ENCODE measurements around the gene UGT1A8.
"Not testable (repeated sequence)": the region's sequence is repeated elsewhere in the genome, so short reads cannot be mapped to it uniquely, and the experiment has no call there.

The UGT1A8 gene

DNA sequence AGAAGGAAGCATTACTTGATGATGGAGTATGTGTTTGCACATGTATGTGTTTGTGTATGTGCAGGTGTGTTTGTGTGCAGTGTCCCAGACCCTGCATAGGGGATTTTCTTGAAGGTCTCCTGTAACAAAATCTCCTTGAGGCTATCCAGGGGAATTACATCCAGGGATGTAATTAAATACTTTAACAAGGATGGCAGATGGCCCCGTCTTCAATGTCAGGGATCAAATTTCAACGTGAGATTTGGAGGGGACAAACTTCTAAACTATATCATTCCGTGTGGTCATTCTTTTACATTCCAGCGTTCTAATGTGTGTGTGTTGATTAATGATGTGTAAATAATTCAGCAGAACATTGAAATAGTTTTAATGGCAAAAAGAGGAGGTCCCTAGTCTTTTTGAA lies 57.6 kb downstream of the UGT1A8 start:
- in situ Hi-C loops (cut with HindIII; ENCODE audit: low pct_ligation_motif_present, low pct_unique_long_range_greater_than_20kb, low sequenced_read_pairs), result no loop called here
- no peak for DNase-seq

DNA sequence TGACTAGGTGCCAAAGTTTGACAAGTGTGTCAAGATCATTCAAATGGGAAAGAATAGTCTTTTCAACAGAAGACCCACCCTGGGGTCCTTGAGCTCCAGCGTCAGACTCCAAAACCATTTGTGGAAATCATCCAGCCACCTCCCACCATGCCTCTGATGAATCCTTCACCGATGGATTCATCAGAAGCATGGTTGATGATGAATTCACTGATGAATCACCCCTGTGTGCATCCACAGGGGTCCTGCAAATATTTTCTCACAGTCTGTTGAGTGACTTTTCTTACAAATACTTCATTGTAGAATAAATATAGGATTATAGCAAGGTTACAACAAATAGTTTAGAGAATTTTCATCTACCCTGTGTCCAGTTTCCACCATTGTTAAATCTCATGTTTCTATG lies 58.6 kb downstream of the UGT1A8 start:
- in situ Hi-C loops (cut with HindIII; ENCODE audit: low pct_ligation_motif_present, low pct_unique_long_range_greater_than_20kb, low sequenced_read_pairs), result no loop called here
- DNase-seq, result no peak

- in situ Hi-C loops (cut with HindIII; ENCODE audit: low pct_ligation_motif_present, low pct_unique_long_range_greater_than_20kb, low sequenced_read_pairs), result no loop called here
- no peak for DNase-seq
These were observed 61.8 kb downstream of the UGT1A8 start for GRCh38 chr2:233679196-233679595.

DNA sequence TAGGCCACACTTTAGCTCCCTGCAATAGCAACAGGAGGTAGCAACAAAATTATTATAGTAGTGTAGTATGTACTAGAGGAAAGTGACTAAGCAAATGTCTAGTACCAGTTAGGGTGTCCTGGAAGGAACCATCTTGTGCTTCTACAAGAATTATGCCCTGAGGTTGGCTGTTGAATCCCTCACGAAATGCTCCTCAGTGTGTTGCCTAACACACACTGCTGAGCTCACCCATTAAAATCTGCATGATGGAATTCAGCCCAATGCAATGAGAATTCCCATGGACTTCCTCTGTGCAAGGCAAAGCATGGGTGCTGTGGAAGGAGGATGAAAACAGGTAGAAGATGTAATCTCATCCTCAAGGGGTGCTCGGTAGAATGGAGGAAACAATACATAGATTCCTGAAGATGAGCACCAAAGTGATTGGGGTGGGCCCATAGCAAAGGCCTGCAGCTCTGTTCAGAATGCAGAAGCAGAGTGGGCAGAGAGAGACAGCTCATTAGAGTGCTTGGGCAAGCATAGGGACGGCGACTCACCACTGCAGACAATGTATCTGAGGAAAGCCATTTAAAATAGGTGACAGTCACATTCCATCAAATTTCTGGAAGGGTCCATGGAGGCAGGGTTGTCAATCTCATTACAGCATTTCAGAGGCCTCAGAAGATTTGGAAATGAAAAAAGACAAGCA lies 63.1 kb downstream of the UGT1A8 start:
- DNase-seq, result no peak
- in situ Hi-C loops (cut with HindIII; ENCODE audit: low pct_ligation_motif_present, low pct_unique_long_range_greater_than_20kb, low sequenced_read_pairs), result no loop called here

DNA sequence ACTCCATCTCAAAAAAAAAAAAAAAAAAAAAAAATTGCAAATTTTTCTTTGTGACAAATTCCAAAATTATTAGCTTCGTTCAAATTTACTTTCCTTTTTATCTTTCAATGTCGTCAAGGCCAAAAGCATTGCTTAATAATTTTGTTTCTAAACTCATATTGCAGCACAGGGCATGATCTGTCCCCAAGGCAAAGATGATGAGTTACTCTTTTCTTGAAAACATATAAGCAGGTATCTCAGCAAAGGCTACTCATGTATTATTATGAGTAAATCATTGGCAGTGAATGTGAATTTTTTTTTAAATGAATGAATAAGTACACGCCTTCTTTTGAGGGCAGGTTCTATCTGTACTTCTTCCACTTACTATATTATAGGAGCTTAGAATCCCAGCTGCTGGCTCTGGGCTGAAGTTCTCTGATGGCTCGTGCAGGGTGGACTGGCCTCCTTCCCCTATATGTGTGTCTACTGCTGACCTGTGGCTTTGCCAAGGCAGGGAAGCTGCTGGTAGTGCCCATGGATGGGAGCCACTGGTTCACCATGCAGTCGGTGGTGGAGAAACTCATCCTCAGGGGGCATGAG lies 64.2 kb downstream of the UGT1A8 start, which contains the start of gene UGT1A7:
TSS of gene UGT1A7 (plus strand) at position 381 of the 579 bp plus-strand sequence. CDS start at position 418, 37 bp downstream.
- in situ Hi-C loops (cut with HindIII; ENCODE audit: low pct_ligation_motif_present, low pct_unique_long_range_greater_than_20kb, low sequenced_read_pairs), result no loop called here
- DNase-seq, result no peak

GRCh38 chr2:233684640-233685039 lies 67.2 kb downstream of the UGT1A8 start:
- DNase-seq, result no peak
- in situ Hi-C loops (cut with HindIII; ENCODE audit: low pct_ligation_motif_present, low pct_unique_long_range_greater_than_20kb, low sequenced_read_pairs), result no loop called here

- in situ Hi-C loops (cut with HindIII; ENCODE audit: low pct_ligation_motif_present, low pct_unique_long_range_greater_than_20kb, low sequenced_read_pairs), result no loop called here
- no peak for DNase-seq
These were observed 69.5 kb downstream of the UGT1A8 start for GRCh38 chr2:233686928-233687327.

DNA sequence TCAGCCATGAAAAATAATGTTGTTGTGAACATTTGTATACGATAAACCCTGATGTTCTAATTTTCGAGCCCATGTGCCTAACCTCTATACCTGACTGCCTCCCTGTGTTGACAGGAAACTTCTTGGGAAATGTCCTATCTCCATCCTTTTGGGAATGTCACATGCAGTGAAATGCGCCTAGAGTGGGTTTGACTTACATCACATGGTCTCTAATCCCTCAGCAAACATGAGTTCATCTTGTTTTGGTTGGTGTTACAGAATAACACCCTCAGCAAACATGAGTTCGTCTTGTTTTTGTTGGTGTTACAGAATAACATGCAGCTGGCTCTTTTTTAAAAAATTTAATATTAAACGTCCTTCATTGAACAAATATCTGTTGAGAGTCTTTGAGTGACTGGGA lies 70.9 kb downstream of the UGT1A8 start:
- DNase-seq, result no peak
- in situ Hi-C loops (cut with HindIII; ENCODE audit: low pct_ligation_motif_present, low pct_unique_long_range_greater_than_20kb, low sequenced_read_pairs), result no loop called here

GRCh38 chr2:233689031-233689430 lies 71.6 kb downstream of the UGT1A8 start:
- in situ Hi-C loops (cut with HindIII; ENCODE audit: low pct_ligation_motif_present, low pct_unique_long_range_greater_than_20kb, low sequenced_read_pairs), result no loop called here
- DNase-seq, result no peak

GRCh38 chr2:233689501-233689900 lies 72.1 kb downstream of the UGT1A8 start:
- in situ Hi-C loops (cut with HindIII; ENCODE audit: low pct_ligation_motif_present, low pct_unique_long_range_greater_than_20kb, low sequenced_read_pairs), result no loop called here
- no peak for DNase-seq

- in situ Hi-C loops (cut with HindIII; ENCODE audit: low pct_ligation_motif_present, low pct_unique_long_range_greater_than_20kb, low sequenced_read_pairs), result no loop called here
- no peak for DNase-seq
These were observed 73.0 kb downstream of the UGT1A8 start for GRCh38 chr2:233690444-233690843.

GRCh38 chr2:233691443-233692433 lies 74.3 kb downstream of the UGT1A8 start:
- DNase-seq, result no peak
- in situ Hi-C loops (cut with HindIII; ENCODE audit: low pct_ligation_motif_present, low pct_unique_long_range_greater_than_20kb, low sequenced_read_pairs), result no loop called here

DNA sequence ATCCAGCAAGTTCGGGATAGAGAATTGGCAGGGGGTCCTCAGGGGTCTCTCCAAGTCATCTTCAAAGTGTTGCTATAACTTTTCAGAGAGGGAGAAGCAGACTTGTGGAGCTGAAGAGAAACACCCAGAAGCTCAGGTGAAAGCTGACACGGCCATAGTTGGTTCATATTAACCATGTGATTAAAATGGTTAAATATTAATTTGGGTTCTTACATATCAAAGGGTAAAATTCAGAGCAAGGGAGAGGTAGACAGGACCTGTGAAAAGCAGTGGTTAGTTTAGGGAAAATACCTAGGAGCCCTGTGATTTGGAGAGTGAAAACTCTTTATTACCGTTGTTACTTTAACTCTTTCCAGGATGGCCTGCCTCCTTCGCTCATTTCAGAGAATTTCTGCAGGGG lies 75.2 kb downstream of the UGT1A8 start, which contains the start of gene UGT1A6:
TSS of gene UGT1A6 (plus strand) at position 243 of the 400 bp plus-strand sequence. CDS start at position 358, 115 bp downstream.
- no peak for DNase-seq
- in situ Hi-C loops (cut with HindIII; ENCODE audit: low pct_ligation_motif_present, low pct_unique_long_range_greater_than_20kb, low sequenced_read_pairs), result no loop called here

DNA sequence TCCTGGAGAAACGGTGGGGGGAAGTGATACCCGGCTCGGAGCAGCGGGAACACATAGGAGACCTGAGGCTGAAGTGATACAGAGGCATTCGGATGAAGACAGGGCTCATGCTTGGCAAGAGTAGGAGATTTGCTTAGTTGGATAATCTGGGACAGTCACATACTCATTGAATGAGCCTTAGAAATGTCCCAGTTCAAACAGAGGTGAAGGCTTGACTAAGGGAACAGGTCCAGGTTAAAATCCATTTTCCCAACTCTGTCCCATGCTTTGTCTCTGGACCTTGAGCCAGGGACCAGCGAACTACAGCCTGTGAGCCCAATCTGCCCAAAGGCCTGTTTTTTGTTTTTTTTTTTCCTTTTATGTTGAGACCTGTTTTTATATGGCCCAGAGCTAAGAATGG lies 76.5 kb downstream of the UGT1A8 start:
- in situ Hi-C loops (cut with HindIII; ENCODE audit: low pct_ligation_motif_present, low pct_unique_long_range_greater_than_20kb, low sequenced_read_pairs), result no loop called here
- no peak for DNase-seq

- in situ Hi-C loops (cut with HindIII; ENCODE audit: low pct_ligation_motif_present, low pct_unique_long_range_greater_than_20kb, low sequenced_read_pairs), result no loop called here
- no peak for DNase-seq
These were observed 81.3 kb downstream of the UGT1A8 start for GRCh38 chr2:233698740-233699139.

GRCh38 chr2:233699424-233700027 lies 82.1 kb downstream of the UGT1A8 start:
- peak; percentile 9 for DNase-seq
- in situ Hi-C loops (cut with HindIII; ENCODE audit: low pct_ligation_motif_present, low pct_unique_long_range_greater_than_20kb, low sequenced_read_pairs), result no loop called here

DNA sequence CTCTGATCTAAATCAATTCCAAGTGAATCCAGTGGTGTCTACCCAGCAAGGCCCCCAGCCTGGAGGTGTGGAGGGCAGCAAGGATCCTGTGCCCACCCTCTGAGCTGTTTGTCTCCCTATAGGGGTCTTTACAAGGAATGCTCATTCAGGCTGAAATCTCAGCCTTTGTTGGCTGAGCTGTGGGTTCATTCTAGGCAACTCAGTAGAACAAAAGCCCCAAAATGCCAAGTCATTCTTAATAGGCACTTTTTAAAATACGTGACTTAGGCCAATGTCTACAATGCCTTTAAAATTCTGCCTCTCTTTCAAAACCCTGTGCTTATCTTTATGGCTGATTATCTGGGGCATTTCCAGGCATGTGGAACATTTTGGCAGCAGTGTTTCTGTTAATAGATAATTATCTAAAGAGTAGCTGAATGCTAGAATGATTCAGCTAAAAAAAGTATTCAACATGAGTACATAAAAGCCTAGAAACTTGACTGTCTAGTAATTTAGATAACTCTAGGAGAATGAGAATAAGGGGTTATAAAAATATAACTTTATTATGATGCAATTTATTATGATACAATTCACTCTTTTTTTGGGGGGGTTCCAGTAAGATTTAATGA lies 82.7 kb downstream of the UGT1A8 start:
- in situ Hi-C loops (cut with HindIII; ENCODE audit: low pct_ligation_motif_present, low pct_unique_long_range_greater_than_20kb, low sequenced_read_pairs), result no loop called here
- peak; percentile 94 for DNase-seq

- DNase-seq; in situ Hi-C loops (cut with HindIII; ENCODE audit: low pct_ligation_motif_present, low pct_unique_long_range_greater_than_20kb, low sequenced_read_pairs): not testable (repeated sequence)
These were observed 83.4 kb downstream of the UGT1A8 start for GRCh38 chr2:233700842-233701241.
